Naive thymus-derived CD4-positive, alpha-beta T cell (primary cell): ENCODE measurements around the gene SART1. TPM values are rescaled to one million over a fixed set of nuclear protein-coding genes. Genes with fewer than 3 reads are reported as not detected.
"Not testable (repeated sequence)": the region's sequence is repeated elsewhere in the genome, so short reads cannot be mapped to it uniquely, and the experiment has no call there.

Experiments used
- ATAC-seq: fragments of 150-1000 bp; cut with Tn5 transposase; 2 replicates; pipeline ENCODE4 v1.10.0; 2021; ENCODE audit warnings: mild to moderate bottlenecking, moderate library complexity
- CTCF ChIA-PET: fragments of 350-600 bp; sonication (Branson Sonifier 250); formaldehyde crosslinking; loops from one replicate; lab custom pipeline; 2021; ENCODE audit warnings: antibody characterized with exemption; lab: Charles Lee
- POLR2A ChIA-PET: fragments of 350-600 bp; sonication (Branson Sonifier 250); formaldehyde crosslinking; loops from one replicate; lab custom pipeline; 2021; ENCODE audit warnings: antibody characterized with exemption, inconsistent platforms; lab: Charles Lee
- DNase-seq, 9 donors: peaks; one replicate each; pipeline versions ENCODE4 v3.0.0 to v3.0.0-alpha.2; 2020 to 2022; ENCODE audit warnings: mixed read lengths in 1 of 9
- H3K27ac ChIP-seq: one replicate; pipeline ENCODE4 v1.7.0; 2013; ENCODE audit warnings: mild to moderate bottlenecking, low read depth, low read length, moderate library complexity
- H3K27me3 ChIP-seq, 2 donors: one replicate each; pipeline ENCODE4 v1.7.0; 2013; ENCODE audit warnings: low read length in 2 of 2, mild to moderate bottlenecking in 2 of 2, moderate library complexity in 2 of 2; ENCODE audit not compliant: control insufficient read depth in 2 of 2, insufficient read depth in 2 of 2
- H3K36me3 ChIP-seq, 3 experiments: 1 replicate in 2 of 3; 2 replicates in 1 of 3; pipeline ENCODE4 v1.7.0; 2013; ENCODE audit warnings: low read length in 3 of 3, mild to moderate bottlenecking in 3 of 3, moderate library complexity in 1 of 3; ENCODE audit not compliant: insufficient read depth in 3 of 3, control insufficient read depth in 2 of 3
- H3K4me1 ChIP-seq, 2 donors: one replicate each; pipeline ENCODE4 v1.7.0; 2013; ENCODE audit warnings: low read length in 2 of 2, mild to moderate bottlenecking in 2 of 2, moderate library complexity in 1 of 2; ENCODE audit not compliant: control insufficient read depth in 2 of 2, insufficient read depth in 2 of 2
- H3K4me3 ChIP-seq: 2 replicates; pipeline ENCODE4 v1.7.0; 2013; ENCODE audit warnings: mild to moderate bottlenecking, low read length
- H3K9me3 ChIP-seq, 3 experiments: 1 replicate in 2 of 3; 2 replicates in 1 of 3; pipeline ENCODE4 v1.7.0; 2013; ENCODE audit warnings: low read length in 3 of 3; ENCODE audit not compliant: control insufficient read depth in 2 of 3
- H3K27ac Mint-ChIP-seq, 9 donors: one replicate each; pipeline ENCODE4 v1.8.0; 2020 to 2022; ENCODE audit warnings: mixed read lengths in 9 of 9, mild to moderate bottlenecking in 8 of 9, moderate library complexity in 5 of 9, inconsistent platforms in 2 of 9
- H3K27me3 Mint-ChIP-seq, 5 donors: one replicate each; pipeline ENCODE4 v1.8.0; 2021 to 2022; ENCODE audit warnings: mixed read lengths in 5 of 5, mild to moderate bottlenecking in 1 of 5
- H3K36me3 Mint-ChIP-seq, 5 donors: one replicate each; pipeline ENCODE4 v1.8.0; 2020 to 2022; ENCODE audit warnings: mixed read lengths in 5 of 5, mild to moderate bottlenecking in 3 of 5, inconsistent platforms in 1 of 5
- H3K4me1 Mint-ChIP-seq, 7 donors: one replicate each; pipeline ENCODE4 v1.8.0; 2020 to 2022; ENCODE audit warnings: mixed read lengths in 7 of 7, mild to moderate bottlenecking in 3 of 7, inconsistent platforms in 1 of 7
- H3K4me3 Mint-ChIP-seq, 10 donors: one replicate each; pipeline ENCODE4 v1.8.0; 2020 to 2022; ENCODE audit warnings: mild to moderate bottlenecking in 10 of 10, mixed read lengths in 10 of 10, moderate library complexity in 6 of 10, inconsistent platforms in 2 of 10
- H3K9me3 Mint-ChIP-seq, 11 donors: one replicate each; pipeline ENCODE4 v1.8.0; 2020 to 2022; ENCODE audit warnings: mixed read lengths in 11 of 11, mild to moderate bottlenecking in 4 of 11, inconsistent platforms in 1 of 11, moderate library complexity in 1 of 11
- intact Hi-C, 2 donors: fragments of 100-400 bp; cut with micrococcal nuclease; formaldehyde crosslinking; loops; one replicate each; pipeline ENCODE4 v1.15.1; 2023
- polyA plus RNA-seq, 2 donors: library from polyadenylated mRNA; unstranded; fragments of 300-500 nt; fragmentation: Illumina TruSeq; gene quantifications; one replicate each; pipeline ENCODE4 v1.2.3, GENCODE V29; 2021
- total RNA-seq, 6 experiments: library from RNA in 5 of 6; stranded (reverse) in 5 of 6; gene quantifications; 1 replicate in 5 of 6; 2 replicates in 1 of 6; pipeline ENCODE4 v1.2.3 and lab custom pipeline; 2021 to 2026

SART1 gene
- total and polyA plus RNA-seq, 7 experiments from 2014 or later: 27.9 to 102 (median 90.0) TPM

- no peak for DNase-seq
- intact Hi-C loops: no loop called here
- no peak for ATAC-seq
Measured at GRCh38 chr11:65947133-65947532, 14.4 kb upstream of the SART1 start.

GRCh38 chr11:65947603-65948125, 13.9 kb upstream of the SART1 start:
- no peak for DNase-seq
- Histone ChIP-seq H3K27me3 (no peaks in the 10 kb centered on the region), H3K36me3 (no peaks in the 10 kb centered on the region), H3K4me3 (no peak overlapping the region), H3K9me3 (no peaks in the 10 kb centered on the region), H3K27ac (no peak overlapping the region), H3K4me1 (no peaks in the 10 kb centered on the region)
- H3K4me1 Mint-ChIP-seq: peaks cover 0 to 4% (median 0%) of the 10 kb centered on the region in 7 donors
- ChIA-PET POLR2A (interaction anchor here (1.2 kb wide), 1 partner anchor 20 kb away, joined by 5 read pairs; no protein-coding TSS in a partner anchor), CTCF (no interaction called here)
- peaks cover 0 to 2% (median 0%) of the 10 kb centered on the region in 11 donors for H3K9me3 Mint-ChIP-seq
- peaks cover 0 to 9% (median 0%) of the 10 kb centered on the region in 5 donors for H3K27me3 Mint-ChIP-seq
- no peak overlapping the region for H3K27ac Mint-ChIP-seq
- H3K4me3 Mint-ChIP-seq: no peak overlapping the region
- no peaks in the 10 kb centered on the region for H3K36me3 Mint-ChIP-seq
- intact Hi-C loops: no loop called here
- ATAC-seq: no peak

More at GRCh38 chr11:65947133-65947532, 14.4 kb upstream of the SART1 start:
- peaks cover 0 to 2% (median 0%) of the 10 kb centered on the region in 11 donors for H3K9me3 Mint-ChIP-seq
- CTCF ChIA-PET: no interaction called here
- no peaks in the 10 kb centered on the region for H3K9me3 ChIP-seq
- no peak overlapping the region for H3K27ac ChIP-seq
- POLR2A ChIA-PET: no interaction called here
- H3K27me3 Mint-ChIP-seq: peaks cover 0 to 9% (median 0%) of the 10 kb centered on the region in 5 donors
- no peaks in the 10 kb centered on the region for H3K36me3 ChIP-seq
- no peak overlapping the region for H3K27ac Mint-ChIP-seq
- no peaks in the 10 kb centered on the region for H3K4me1 ChIP-seq
- no peak overlapping the region for H3K4me3 ChIP-seq
- H3K4me3 Mint-ChIP-seq: no peak overlapping the region
- H3K27me3 ChIP-seq: no peaks in the 10 kb centered on the region
- H3K36me3 Mint-ChIP-seq: no peaks in the 10 kb centered on the region
- H3K4me1 Mint-ChIP-seq: peaks cover 0 to 4% (median 0%) of the 10 kb centered on the region in 7 donors

- H3K27ac ChIP-seq, H3K4me1 ChIP-seq, H3K4me3 ChIP-seq, H3K4me3 Mint-ChIP-seq, POLR2A ChIA-PET, H3K36me3 ChIP-seq, H3K27ac Mint-ChIP-seq, H3K27me3 ChIP-seq, DNase-seq, H3K9me3 Mint-ChIP-seq, H3K36me3 Mint-ChIP-seq, intact Hi-C loops, CTCF ChIA-PET, H3K4me1 Mint-ChIP-seq, H3K9me3 ChIP-seq, ATAC-seq, H3K27me3 Mint-ChIP-seq: not testable (repeated sequence)
Measured at GRCh38 chr11:65950711-65951110, 10.8 kb upstream of the SART1 start.

- H3K9me3 ChIP-seq, H3K36me3 Mint-ChIP-seq, H3K9me3 Mint-ChIP-seq, H3K4me1 Mint-ChIP-seq, H3K27ac Mint-ChIP-seq, intact Hi-C loops, H3K4me3 ChIP-seq, H3K4me3 Mint-ChIP-seq, H3K36me3 ChIP-seq, H3K27ac ChIP-seq, ATAC-seq, DNase-seq, H3K27me3 ChIP-seq, H3K4me1 ChIP-seq, H3K27me3 Mint-ChIP-seq: not testable (repeated sequence)
- ChIA-PET POLR2A (interaction anchor here (0.6 to 1.4 kb wide), 2 partner anchors 9 to 15 kb away, joined by 3 to 4 read pairs; no protein-coding TSS in a partner anchor), CTCF (interaction anchor here (0.6 kb wide), 1 partner anchor 67 kb away, joined by 3 read pairs; no protein-coding TSS in a partner anchor)
Measured at GRCh38 chr11:65951641-65952040, 9.9 kb upstream of the SART1 start.

GRCh38 chr11:65952052-65952521, 9.4 kb upstream of the SART1 start:
- DNase-seq (no peak), ATAC-seq (no peak)
- peaks cover 0 to 9% (median 0%) of the 10 kb centered on the region in 5 donors for H3K27me3 Mint-ChIP-seq
- H3K9me3 Mint-ChIP-seq: no peaks in the 10 kb centered on the region
- Histone ChIP-seq H3K4me1 (peaks cover 0 to 7% of the 10 kb centered on the region in 2 donors), H3K9me3 (no peaks in the 10 kb centered on the region), H3K27ac (no peak overlapping the region), H3K27me3 (no peaks in the 10 kb centered on the region), H3K36me3 (no peaks in the 10 kb centered on the region), H3K4me3 (no peak overlapping the region)
- H3K4me3 Mint-ChIP-seq: no peak overlapping the region
- peaks cover 0 to 11% (median 7%) of the 10 kb centered on the region in 7 donors for H3K4me1 Mint-ChIP-seq
- no peaks in the 10 kb centered on the region for H3K36me3 Mint-ChIP-seq
- H3K27ac Mint-ChIP-seq: no peak overlapping the region
- intact Hi-C loops: no loop called here
- ChIA-PET CTCF (interaction anchor here (0.6 kb wide), 1 partner anchor 68 kb away, joined by 3 read pairs; no protein-coding TSS in a partner anchor), POLR2A (interaction anchor here (0.6 to 1.4 kb wide), 2 partner anchors 9 to 15 kb away, joined by 3 to 4 read pairs; no protein-coding TSS in a partner anchor)

GRCh38 chr11:65953471-65953870, 8.1 kb upstream of the SART1 start:
- CTCF ChIA-PET: no interaction called here
- no peaks in the 10 kb centered on the region for H3K27me3 ChIP-seq
- H3K4me3 Mint-ChIP-seq: no peak overlapping the region
- H3K27ac Mint-ChIP-seq: no peak overlapping the region
- H3K4me3 ChIP-seq: no peak overlapping the region
- peaks cover 0 to 7% (median 0%) of the 10 kb centered on the region in 5 donors for H3K27me3 Mint-ChIP-seq
- ATAC-seq: no peak
- POLR2A ChIA-PET: interaction anchor here (0.5 kb wide), 1 partner anchor 623 kb away, joined by 3 read pairs; no protein-coding TSS in a partner anchor
- peaks cover 3 to 22% (median 18%) of the 10 kb centered on the region in 7 donors for H3K4me1 Mint-ChIP-seq
- DNase-seq: no peak
- H3K9me3 ChIP-seq: no peaks in the 10 kb centered on the region
- peaks cover 3 to 16% of the 10 kb centered on the region in 2 donors for H3K4me1 ChIP-seq
- no peaks in the 10 kb centered on the region for H3K36me3 Mint-ChIP-seq
- no peaks in the 10 kb centered on the region for H3K36me3 ChIP-seq
- intact Hi-C loops: no loop called here
- no peak overlapping the region for H3K27ac ChIP-seq
- no peaks in the 10 kb centered on the region for H3K9me3 Mint-ChIP-seq
